B cell (primary cell): Measurements from ENCODE around the gene PRR7. TPM values are rescaled to one million over a fixed set of nuclear protein-coding genes. Genes with fewer than 3 reads are reported as not detected.

Source experiments
- ATAC-seq: fragments of 200-7000 bp; cut with Tn5 transposase; one replicate; pipeline ENCODE4 v1.10.0; 2021; ENCODE audit warnings: low read depth, mild to moderate bottlenecking, moderate number of reproducible peaks, moderate library complexity
- CTCF ChIA-PET: fragments of 350-600 bp; sonication (Branson Sonifier 250); formaldehyde crosslinking; loops from one replicate; lab custom pipeline; 2021; ENCODE audit warnings: antibody characterized with exemption, inconsistent platforms; lab: Charles Lee
- POLR2A ChIA-PET: fragments of 350-600 bp; sonication (Branson Sonifier 250); formaldehyde crosslinking; loops from one replicate; lab custom pipeline; 2021; ENCODE audit warnings: antibody characterized with exemption; lab: Charles Lee
- DNase-seq: peaks from one replicate; pipeline ENCODE4 v3.0.0; 2013
- H2AFZ ChIP-seq: 2 replicates; pipeline ENCODE4 v1.6.1; 2012; ENCODE audit warnings: mild to moderate bottlenecking, low read depth, low read length; ENCODE audit not compliant: insufficient read depth, poor library complexity, severe bottlenecking
- H3K27ac ChIP-seq, 2 donors: 1 replicate in 1 of 2; 2 replicates in 1 of 2; pipeline ENCODE4 v1.5.1; 2012 to 2013; ENCODE audit warnings: low read length in 2 of 2, mild to moderate bottlenecking in 2 of 2, moderate library complexity in 1 of 2
- H3K27me3 ChIP-seq, 4 experiments: fragments of 200-600 bp in 1 of 4; sonication (generic) in 1 of 4; replicated peaks in 1 of 4; 1 replicate in 2 of 4; 2 replicates in 2 of 4; pipeline versions ENCODE4 v1.6.1 to v1.7.0; 2013 to 2016; ENCODE audit warnings: low read length in 3 of 4, mild to moderate bottlenecking in 2 of 4, mixed read lengths in 1 of 4, moderate library complexity in 1 of 4; ENCODE audit not compliant: insufficient read depth in 4 of 4, control insufficient read depth in 3 of 4; ENCODE audit errors: control extremely low read depth in 1 of 4
- H3K36me3 ChIP-seq, 2 experiments: replicated peaks in 1 of 2; 1 replicate in 1 of 2; 2 replicates in 1 of 2; pipeline versions ENCODE4 v1.6.1 to v1.7.1; 2013; ENCODE audit warnings: low read length in 1 of 2; ENCODE audit not compliant: insufficient read depth in 2 of 2, control insufficient read depth in 1 of 2; ENCODE audit errors: control extremely low read depth in 1 of 2, extremely low read depth in 1 of 2
- H3K4me1 ChIP-seq, 2 donors: fragments of 200-600 bp in 1 of 2; sonication (generic) in 1 of 2; 1 replicate in 1 of 2; 2 replicates in 1 of 2; pipeline versions ENCODE4 v1.5.1 to v1.6.1; 2013 to 2017; ENCODE audit warnings: low read length in 2 of 2; ENCODE audit not compliant: control insufficient read depth in 2 of 2, insufficient read depth in 2 of 2
- H3K4me2 ChIP-seq: replicated peaks from 2 replicates; pipeline ENCODE3; 2012; ENCODE audit warnings: mild to moderate bottlenecking, low read depth, low read length; ENCODE audit not compliant: poor library complexity, severe bottlenecking
- H3K4me3 ChIP-seq, 5 experiments: fragments of 200-600 bp in 1 of 5; sonication (generic) in 1 of 5; 1 replicate in 3 of 5; 2 replicates in 2 of 5; pipeline versions ENCODE4 v1.5.1 to v1.7.0; 2011 to 2016; ENCODE audit warnings: low read length in 4 of 5, mild to moderate bottlenecking in 4 of 5, low read depth in 2 of 5, control low read depth in 1 of 5, moderate library complexity in 1 of 5; ENCODE audit not compliant: insufficient read depth in 1 of 5; ENCODE audit errors: control extremely low read depth in 1 of 5, extremely low read depth in 1 of 5
- H3K79me2 ChIP-seq: fragments of 200-600 bp; sonication (generic); one replicate; pipeline ENCODE4 v1.6.0; 2016; ENCODE audit warnings: low read length; ENCODE audit not compliant: control insufficient read depth, insufficient read depth
- H3K9ac ChIP-seq: fragments of 200-600 bp; sonication (generic); 2 replicates; pipeline ENCODE4 v1.6.1; 2017; ENCODE audit warnings: mild to moderate bottlenecking, low read length, moderate library complexity
- H3K9me3 ChIP-seq, 3 donors: one replicate each; pipeline versions ENCODE4 v1.6.1 to v1.7.1; 2013; ENCODE audit warnings: low read length in 2 of 3; ENCODE audit not compliant: control insufficient read depth in 2 of 3, insufficient read depth in 1 of 3; ENCODE audit errors: control extremely low read depth in 1 of 3
- H4K20me1 ChIP-seq: 2 replicates; pipeline ENCODE4 v1.6.0; 2012; ENCODE audit warnings: mild to moderate bottlenecking, low read length; ENCODE audit not compliant: insufficient read depth, control insufficient read depth, poor library complexity, severe bottlenecking
- H3K27ac Mint-ChIP-seq: one replicate; pipeline ENCODE4 v1.8.0; 2021; ENCODE audit warnings: mixed read lengths
- H3K27me3 Mint-ChIP-seq: one replicate; pipeline ENCODE4 v1.8.0; 2021; ENCODE audit warnings: mixed read lengths
- H3K4me1 Mint-ChIP-seq: one replicate; pipeline ENCODE4 v1.8.0; 2021; ENCODE audit warnings: mixed read lengths
- H3K4me3 Mint-ChIP-seq: one replicate; pipeline ENCODE4 v1.8.0; 2021; ENCODE audit warnings: mixed read lengths
- H3K9me3 Mint-ChIP-seq: one replicate; pipeline ENCODE4 v1.8.0; 2022; ENCODE audit warnings: mixed read lengths; ENCODE audit not compliant: insufficient read depth
- CTCF ChIP-seq: fragments of 200-600 bp; IDR thresholded peaks from one replicate; pipeline ENCODE4 v1.8.0; 2022; ENCODE audit warnings: antibody characterized with exemption, mild to moderate bottlenecking
- EZH2 ChIP-seq: IDR thresholded peaks from 2 replicates; pipeline ENCODE4 v1.6.1; 2012; ENCODE audit warnings: borderline replicate concordance, low read depth, mild to moderate bottlenecking, moderate library complexity, low read length; ENCODE audit not compliant: insufficient read depth, poor library complexity, severe bottlenecking
- WGBS: methylation state at CpG from one replicate; pipeline ENCODE4 v1.1.5; 2013; ENCODE audit warnings: missing lambda C conversion rate; ENCODE audit not compliant: insufficient coverage; 5-methylcytosine and 5-hydroxymethylcytosine counted together
- intact Hi-C: fragments of 100-400 bp; cut with micrococcal nuclease; formaldehyde crosslinking; loops from one replicate; pipeline ENCODE4 v1.10.0; 2022
- polyA plus RNA-seq: library from polyadenylated mRNA; depleted of rRNA; stranded (reverse); fragments of >200 nt; gene quantifications from 2 replicates; pipeline ENCODE4 v1.2.3, GENCODE V29; 2012
- total RNA-seq, 2 donors: library from RNA; stranded (reverse); fragments of 120-200 nt in 1 of 2; gene quantifications; 1 replicate in 1 of 2; 2 replicates in 1 of 2; pipeline versions ENCODE4 v1.2.3 to v1.2.4, GENCODE V29; 2013 to 2022

PRR7 gene
- total and polyA plus RNA-seq, 2 donors (not counting 1 experiment from before 2014, with no cell fraction given), result 4.8 to 84.4 TPM

DNA sequence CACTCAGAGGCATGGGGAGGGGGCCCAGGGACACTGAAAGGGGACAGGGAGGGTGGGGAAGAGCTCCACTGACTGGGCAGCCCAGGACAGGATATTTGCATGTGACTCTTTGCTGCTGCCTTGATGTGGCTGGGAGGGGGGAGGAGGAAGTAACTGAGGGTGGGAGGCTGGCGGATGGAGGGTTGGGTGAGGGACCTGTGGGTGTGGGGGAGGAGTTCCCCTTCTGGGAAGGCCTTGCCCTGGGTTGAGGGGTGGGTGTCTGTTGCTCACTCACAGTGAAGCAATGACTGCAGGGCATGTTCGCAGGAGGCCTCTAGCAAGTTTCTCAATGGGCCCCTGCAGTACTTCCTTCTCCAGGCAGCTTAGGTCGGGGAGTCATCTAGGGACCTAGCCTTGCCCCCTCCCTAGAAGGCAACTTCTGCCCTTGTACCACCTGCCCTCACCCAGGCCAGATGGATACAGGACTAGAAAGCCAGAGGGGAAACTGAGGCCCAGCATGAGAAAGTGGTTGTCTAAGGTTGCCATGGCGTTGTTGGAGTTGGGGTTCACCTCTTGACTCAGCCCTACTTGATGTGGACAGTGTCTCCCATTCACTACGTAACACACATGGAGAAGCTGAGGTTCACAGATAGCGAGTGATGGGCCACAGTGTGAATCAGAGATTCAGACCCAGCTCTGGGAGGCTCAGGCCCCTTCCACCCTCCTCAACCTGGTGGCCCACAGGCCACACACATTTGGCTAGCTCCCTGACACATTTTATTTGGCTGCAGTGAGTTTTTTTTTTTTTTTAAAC lies 17.2 kb upstream of the PRR7 start:
- H3K4me3 Mint-ChIP-seq, result peak overlapping the region; percentile 94
- H3K27ac Mint-ChIP-seq, result peak overlapping the region; percentile 97
- 27% methylated on average over 5 of the region's 6 CpGs for WGBS
- ATAC-seq, result peak; percentile 6
- Histone ChIP-seq H3K4me2 (peak overlapping the region; percentile 90), H3K79me2 (peaks cover 60% of the 10 kb centered on the region), H4K20me1 (peaks cover 67% of the 10 kb centered on the region), H2AFZ (no peak overlapping the region), H3K9ac (peak overlapping the region; percentile 82), H3K4me1 (peaks cover 71 to 84% of the 10 kb centered on the region in 2 donors), H3K9me3 (no peaks in the 10 kb centered on the region), H3K27ac (peak overlapping the region; percentile 92 to 96), H3K27me3 (no peaks in the 10 kb centered on the region), H3K4me3 (peak overlapping the region; percentile 35 to 81 (median 74)), H3K36me3 (peaks cover 0 to 57% of the 10 kb centered on the region in 2 experiments)
- no peaks in the 10 kb centered on the region for H3K27me3 Mint-ChIP-seq
- CTCF ChIA-PET, result interaction anchor here (0.7 to 12.4 kb wide), 5 partner anchors 14 to 77 kb away, joined by 3 to 152 read pairs (median 137); partner anchors contain the start of gene PRR7
- H3K4me1 Mint-ChIP-seq, result peaks cover 75% of the 10 kb centered on the region
- DNase-seq, result peak; percentile 82
- intact Hi-C loops, result loop anchor here (5.0 kb wide), 1 partner anchor 887 kb away; no protein-coding TSS in a partner anchor
- no peaks in the 10 kb centered on the region for H3K9me3 Mint-ChIP-seq
- TF ChIP-seq EZH2 (no peak), CTCF (no peak)
- POLR2A ChIA-PET, result interaction anchor here (0.7 to 6.8 kb wide), 6 partner anchors 8 to 175 kb away, joined by 3 to 103 read pairs (median 18); partner anchors contain the start of gene PRR7
